ENCODE measurements around the gene AP4B1.

DNA sequence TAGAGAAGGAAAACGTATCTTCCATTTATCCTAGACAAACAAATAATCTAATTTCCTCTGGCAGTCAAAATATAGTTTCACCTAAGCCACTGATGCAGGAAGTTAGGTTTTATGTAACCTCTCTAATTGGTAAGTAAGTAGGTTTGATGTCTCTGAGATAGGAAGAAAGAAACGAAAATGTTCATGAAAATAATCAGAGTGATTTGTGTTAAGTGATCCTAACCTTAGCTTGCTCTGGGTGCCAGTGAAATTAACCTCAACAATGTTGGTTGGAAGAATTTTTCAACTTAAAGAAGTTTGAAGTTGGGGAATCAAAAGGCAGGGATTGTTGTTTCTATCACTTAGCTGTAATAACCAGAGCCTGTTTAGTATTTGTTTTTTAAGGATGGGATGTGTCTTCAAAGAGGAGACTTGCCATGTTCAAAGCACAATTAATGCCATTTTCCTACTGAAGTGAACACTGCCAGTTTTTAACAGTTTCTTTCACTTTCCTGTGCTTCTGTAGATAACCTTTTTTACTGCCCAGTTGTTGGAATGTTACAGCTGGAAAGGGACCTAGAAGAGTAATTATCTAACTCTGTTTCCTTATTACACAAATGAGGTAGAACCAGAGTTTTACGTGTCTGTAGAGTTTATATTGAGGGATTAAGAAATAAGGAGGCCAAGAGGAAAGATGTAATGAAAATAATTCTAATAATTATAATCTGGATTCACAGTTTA is 42.9 kb upstream of the AP4B1 start:
- TF ChIP-seq, protein P1, sequence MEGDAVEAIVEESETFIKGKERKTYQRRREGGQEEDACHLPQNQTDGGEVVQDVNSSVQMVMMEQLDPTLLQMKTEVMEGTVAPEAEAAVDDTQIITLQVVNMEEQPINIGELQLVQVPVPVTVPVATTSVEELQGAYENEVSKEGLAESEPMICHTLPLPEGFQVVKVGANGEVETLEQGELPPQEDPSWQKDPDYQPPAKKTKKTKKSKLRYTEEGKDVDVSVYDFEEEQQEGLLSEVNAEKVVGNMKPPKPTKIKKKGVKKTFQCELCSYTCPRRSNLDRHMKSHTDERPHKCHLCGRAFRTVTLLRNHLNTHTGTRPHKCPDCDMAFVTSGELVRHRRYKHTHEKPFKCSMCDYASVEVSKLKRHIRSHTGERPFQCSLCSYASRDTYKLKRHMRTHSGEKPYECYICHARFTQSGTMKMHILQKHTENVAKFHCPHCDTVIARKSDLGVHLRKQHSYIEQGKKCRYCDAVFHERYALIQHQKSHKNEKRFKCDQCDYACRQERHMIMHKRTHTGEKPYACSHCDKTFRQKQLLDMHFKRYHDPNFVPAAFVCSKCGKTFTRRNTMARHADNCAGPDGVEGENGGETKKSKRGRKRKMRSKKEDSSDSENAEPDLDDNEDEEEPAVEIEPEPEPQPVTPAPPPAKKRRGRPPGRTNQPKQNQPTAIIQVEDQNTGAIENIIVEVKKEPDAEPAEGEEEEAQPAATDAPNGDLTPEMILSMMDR (IDR thresholded peaks at IDR 0.05; ENCODE audit: low read depth, low read length) = no peak
- TF ChIP-seq EZH2phosphoT487 (IDR thresholded peaks at IDR 0.05; ENCODE audit: low read depth) = no peak

All from OCI-LY3 (cell line).